MM.1S (cell line): ENCODE data around the gene NPPA.

Experiments used
- DNase-seq: peaks from one replicate; pipeline ENCODE4 v3.0.0-alpha.2; 2015
- H2AFZ ChIP-seq: fragments of 300-600 bp; sonication (generic); 2 replicates; pipeline ENCODE4 v1.6.0; 2016; ENCODE audit warnings: antibody characterized with exemption, low read length
- H3F3A ChIP-seq: fragments of 300-600 bp; sonication (generic); 2 replicates; pipeline ENCODE4 v1.6.1; 2016; ENCODE audit warnings: mild to moderate bottlenecking, antibody characterized with exemption, low read length, moderate library complexity, mixed read lengths; ENCODE audit not compliant: insufficient read depth
- H3K27ac ChIP-seq: fragments of 300-600 bp; sonication (generic); 2 replicates; pipeline ENCODE4 v1.5.1; 2016; ENCODE audit warnings: mild to moderate bottlenecking, low read length
- H3K27me3 ChIP-seq: fragments of 300-600 bp; sonication (generic); replicated peaks from 2 replicates; pipeline ENCODE4 v1.6.0; 2016; ENCODE audit warnings: low read length; ENCODE audit not compliant: insufficient read depth
- H3K36me3 ChIP-seq: fragments of 300-600 bp; sonication (generic); replicated peaks from 2 replicates; pipeline ENCODE4 v1.6.1; 2016; ENCODE audit warnings: mild to moderate bottlenecking, low read length, mixed read lengths; ENCODE audit not compliant: insufficient read depth
- H3K4me1 ChIP-seq: fragments of 300-600 bp; sonication (generic); 2 replicates; pipeline ENCODE4 v1.6.1; 2016; ENCODE audit warnings: low read length, mixed read lengths
- H3K4me2 ChIP-seq: fragments of 300-600 bp; sonication (generic); 2 replicates; pipeline ENCODE4 v1.6.0; 2016; ENCODE audit warnings: low read depth, low read length
- H3K4me3 ChIP-seq: fragments of 300-600 bp; sonication (generic); 2 replicates; pipeline ENCODE4 v1.5.1; 2016; ENCODE audit warnings: low read length, mixed read lengths
- H3K79me2 ChIP-seq: fragments of 300-600 bp; sonication (generic); 2 replicates; pipeline ENCODE4 v1.6.1; 2016; ENCODE audit warnings: mixed run types, low read length, mixed read lengths
- H3K9ac ChIP-seq: fragments of 300-600 bp; sonication (generic); 2 replicates; pipeline ENCODE4 v1.6.1; 2016; ENCODE audit warnings: low read length, mixed read lengths
- H3K9me2 ChIP-seq: fragments of 300-600 bp; sonication (generic); replicated peaks from 2 replicates; pipeline ENCODE4 v1.6.1; 2016; ENCODE audit warnings: mild to moderate bottlenecking, low read length, mixed read lengths; ENCODE audit not compliant: insufficient read depth
- H3K9me3 ChIP-seq: fragments of 300-600 bp; sonication (generic); replicated peaks from 2 replicates; pipeline ENCODE4 v1.6.1; 2016; ENCODE audit warnings: mild to moderate bottlenecking, low read length, mixed read lengths; ENCODE audit not compliant: insufficient read depth
- H4K20me1 ChIP-seq: fragments of 300-600 bp; sonication (generic); 2 replicates; pipeline ENCODE4 v1.6.1; 2016; ENCODE audit warnings: mild to moderate bottlenecking, low read length, moderate library complexity, mixed read lengths; ENCODE audit not compliant: insufficient read depth
- CTCF ChIP-seq: fragments of 300-600 bp; sonication (generic); IDR thresholded peaks from 2 replicates; pipeline ENCODE4 v1.5.1; 2016; ENCODE audit warnings: antibody characterized with exemption, low read length, mixed read lengths
- EZH2 ChIP-seq: fragments of 300-600 bp; sonication (generic); optimal IDR thresholded peaks from 2 replicates; pipeline ENCODE3; 2017; ENCODE audit warnings: low read depth, mild to moderate bottlenecking, antibody characterized with exemption, low read length, mixed read lengths
- EZH2phosphoT487 ChIP-seq: fragments of 300-600 bp; sonication (generic); IDR thresholded peaks from 2 replicates; pipeline ENCODE4 v1.6.1; 2018; ENCODE audit warnings: antibody characterized with exemption, low read length

The NPPA gene

GRCh38 chr1:11888877-11889208 lies 41.3 kb upstream of the NPPA start:
- Histone ChIP-seq H3K9ac (no peak overlapping the region), H4K20me1 (no peaks in the 10 kb centered on the region), H3K27ac (no peak overlapping the region), H3K9me3 (no peaks in the 10 kb centered on the region), H3F3A (no peaks in the 10 kb centered on the region), H3K9me2 (no peaks in the 10 kb centered on the region), H3K4me1 (no peaks in the 10 kb centered on the region), H3K79me2 (no peaks in the 10 kb centered on the region), H2AFZ (no peak overlapping the region), H3K36me3 (no peaks in the 10 kb centered on the region), H3K27me3 (peaks cover 86% of the 10 kb centered on the region), H3K4me2 (no peak overlapping the region), H3K4me3 (no peak overlapping the region)
- DNase-seq, result no peak
- TF ChIP-seq EZH2 (no peak), EZH2phosphoT487 (no peak), CTCF (no peak)

GRCh38 chr1:11888206-11888876 lies 40.8 kb upstream of the NPPA start:
- Histone ChIP-seq H3K27ac (no peak overlapping the region), H3K36me3 (no peaks in the 10 kb centered on the region), H3K9me2 (no peaks in the 10 kb centered on the region), H4K20me1 (no peaks in the 10 kb centered on the region), H3K4me3 (no peak overlapping the region), H3K79me2 (no peaks in the 10 kb centered on the region), H3K9ac (no peak overlapping the region), H3K9me3 (no peaks in the 10 kb centered on the region), H2AFZ (no peak overlapping the region), H3F3A (no peaks in the 10 kb centered on the region), H3K4me2 (no peak overlapping the region), H3K27me3 (peaks cover 91% of the 10 kb centered on the region), H3K4me1 (no peaks in the 10 kb centered on the region)
- no peak for DNase-seq
- TF ChIP-seq EZH2, result no peak

- H3K36me3 ChIP-seq, result no peaks in the 10 kb centered on the region
- no peaks in the 10 kb centered on the region for H3K4me1 ChIP-seq
- H3K9me2 ChIP-seq, result no peaks in the 10 kb centered on the region
- H3K9ac ChIP-seq, result no peak overlapping the region
- H4K20me1 ChIP-seq, result no peaks in the 10 kb centered on the region
- no peaks in the 10 kb centered on the region for H3F3A ChIP-seq
- peaks cover 97% of the 10 kb centered on the region for H3K27me3 ChIP-seq
- H3K79me2 ChIP-seq, result no peaks in the 10 kb centered on the region
- no peak overlapping the region for H3K4me3 ChIP-seq
- H3K9me3 ChIP-seq, result no peaks in the 10 kb centered on the region
- H2AFZ ChIP-seq, result no peak overlapping the region
- no peak overlapping the region for H3K4me2 ChIP-seq
- H3K27ac ChIP-seq, result no peak overlapping the region
- DNase-seq, result no peak
- TF ChIP-seq EZH2 (no peak), CTCF (no peak), EZH2phosphoT487 (no peak)
Observed at GRCh38 chr1:11887666-11888007, 40.1 kb upstream of the NPPA start.

- Histone ChIP-seq H3K9me2 (no peaks in the 10 kb centered on the region), H3K4me2 (no peak overlapping the region), H4K20me1 (no peaks in the 10 kb centered on the region), H3K9ac (no peak overlapping the region), H2AFZ (no peak overlapping the region), H3K36me3 (no peaks in the 10 kb centered on the region), H3K4me1 (no peaks in the 10 kb centered on the region), H3K79me2 (no peaks in the 10 kb centered on the region), H3F3A (no peaks in the 10 kb centered on the region), H3K27ac (no peak overlapping the region), H3K4me3 (no peak overlapping the region), H3K27me3 (peaks cover 97% of the 10 kb centered on the region), H3K9me3 (no peaks in the 10 kb centered on the region)
- TF ChIP-seq CTCF (no peak), EZH2phosphoT487 (no peak), EZH2 (no peak)
- DNase-seq, result no peak
Observed at GRCh38 chr1:11886986-11887665, 39.5 kb upstream of the NPPA start.
